ENCODE results near the gene SDCCAG8.

Gene SDCCAG8

GRCh38 chr1:243501002-243501401 lies 245.2 kb downstream of the SDCCAG8 start:
- Histone ChIP-seq H3K4me3 (ENCODE audit: low read depth, low read length) (no peak overlapping the region), H3K4me1 (peaks cover 3% of the 10 kb centered on the region), H3K27me3 (ENCODE audit: control insufficient read depth, insufficient read depth, low read length) (no peaks in the 10 kb centered on the region), H3K4me2 (ENCODE audit: low read length) (no peak overlapping the region), H3K9me3 (ENCODE audit: control insufficient read depth, low read length) (no peaks in the 10 kb centered on the region), H2AFZ (no peak overlapping the region), H3K36me3 (ENCODE audit: control insufficient read depth, insufficient read depth, low read length) (no peaks in the 10 kb centered on the region), H3K9ac (no peak overlapping the region), H3K27ac (no peak overlapping the region), H3K79me2 (no peaks in the 10 kb centered on the region)
- TF ChIP-seq, protein P1, sequence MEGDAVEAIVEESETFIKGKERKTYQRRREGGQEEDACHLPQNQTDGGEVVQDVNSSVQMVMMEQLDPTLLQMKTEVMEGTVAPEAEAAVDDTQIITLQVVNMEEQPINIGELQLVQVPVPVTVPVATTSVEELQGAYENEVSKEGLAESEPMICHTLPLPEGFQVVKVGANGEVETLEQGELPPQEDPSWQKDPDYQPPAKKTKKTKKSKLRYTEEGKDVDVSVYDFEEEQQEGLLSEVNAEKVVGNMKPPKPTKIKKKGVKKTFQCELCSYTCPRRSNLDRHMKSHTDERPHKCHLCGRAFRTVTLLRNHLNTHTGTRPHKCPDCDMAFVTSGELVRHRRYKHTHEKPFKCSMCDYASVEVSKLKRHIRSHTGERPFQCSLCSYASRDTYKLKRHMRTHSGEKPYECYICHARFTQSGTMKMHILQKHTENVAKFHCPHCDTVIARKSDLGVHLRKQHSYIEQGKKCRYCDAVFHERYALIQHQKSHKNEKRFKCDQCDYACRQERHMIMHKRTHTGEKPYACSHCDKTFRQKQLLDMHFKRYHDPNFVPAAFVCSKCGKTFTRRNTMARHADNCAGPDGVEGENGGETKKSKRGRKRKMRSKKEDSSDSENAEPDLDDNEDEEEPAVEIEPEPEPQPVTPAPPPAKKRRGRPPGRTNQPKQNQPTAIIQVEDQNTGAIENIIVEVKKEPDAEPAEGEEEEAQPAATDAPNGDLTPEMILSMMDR (IDR thresholded peaks at IDR 0.05): no peak

DNA sequence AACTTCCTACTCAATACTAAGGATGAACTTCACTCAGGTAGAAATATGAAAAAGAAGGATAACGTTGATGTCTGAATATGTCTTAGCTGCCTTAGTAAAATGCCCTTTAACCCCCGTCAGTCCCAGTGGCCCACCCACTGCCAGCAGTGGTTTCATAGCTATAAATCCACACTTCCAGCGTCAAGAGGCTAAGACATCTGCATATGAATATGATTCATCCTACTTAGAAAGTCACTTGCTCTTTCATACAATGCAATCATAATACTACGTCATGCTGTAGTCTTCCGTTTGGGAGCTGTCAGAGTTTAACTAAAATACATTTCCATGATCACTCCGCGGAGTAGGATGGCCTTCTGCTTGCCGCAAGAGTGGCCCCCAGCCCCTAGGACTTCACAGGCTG lies 247.3 kb downstream of the SDCCAG8 start:
- no peaks in the 10 kb centered on the region for H3K27me3 ChIP-seq (ENCODE audit: control insufficient read depth, insufficient read depth, low read length)
- H3K27ac ChIP-seq: no peak overlapping the region
- no peaks in the 10 kb centered on the region for H3K9me3 ChIP-seq (ENCODE audit: control insufficient read depth, low read length)
- H3K36me3 ChIP-seq (ENCODE audit: control insufficient read depth, insufficient read depth, low read length): no peaks in the 10 kb centered on the region
- no peak overlapping the region for H2AFZ ChIP-seq
- TF ChIP-seq, protein P1 (IDR thresholded peaks at IDR 0.05): no peak
- H3K4me1 ChIP-seq: peaks cover 3% of the 10 kb centered on the region
- no peak overlapping the region for H3K4me3 ChIP-seq (ENCODE audit: low read depth, low read length)
- no peaks in the 10 kb centered on the region for H3K79me2 ChIP-seq
- H3K4me2 ChIP-seq (ENCODE audit: low read length): no peak overlapping the region
- no peak overlapping the region for H3K9ac ChIP-seq

GRCh38 chr1:243505986-243506689 lies 250.3 kb downstream of the SDCCAG8 start:
- H3K36me3 ChIP-seq (ENCODE audit: control insufficient read depth, insufficient read depth, low read length): no peaks in the 10 kb centered on the region
- H3K79me2 ChIP-seq: no peaks in the 10 kb centered on the region
- no peak overlapping the region for H2AFZ ChIP-seq
- H3K9me3 ChIP-seq (ENCODE audit: control insufficient read depth, low read length): no peaks in the 10 kb centered on the region
- no peak overlapping the region for H3K4me2 ChIP-seq (ENCODE audit: low read length)
- H3K9ac ChIP-seq: no peak overlapping the region
- TF ChIP-seq, protein P1 (IDR thresholded peaks at IDR 0.05): no peak
- no peaks in the 10 kb centered on the region for H3K4me1 ChIP-seq
- no peak overlapping the region for H3K27ac ChIP-seq
- no peak overlapping the region for H3K4me3 ChIP-seq (ENCODE audit: low read depth, low read length)
- H3K27me3 ChIP-seq (ENCODE audit: control insufficient read depth, insufficient read depth, low read length): no peaks in the 10 kb centered on the region

- H3K9me3 ChIP-seq (ENCODE audit: control insufficient read depth, low read length): no peaks in the 10 kb centered on the region
- no peak overlapping the region for H3K4me3 ChIP-seq (ENCODE audit: low read depth, low read length)
- no peaks in the 10 kb centered on the region for H3K4me1 ChIP-seq
- no peaks in the 10 kb centered on the region for H3K79me2 ChIP-seq
- H3K27ac ChIP-seq: no peak overlapping the region
- H2AFZ ChIP-seq: no peak overlapping the region
- no peak overlapping the region for H3K9ac ChIP-seq
- TF ChIP-seq, protein P1 (IDR thresholded peaks at IDR 0.05): no peak
- H3K36me3 ChIP-seq (ENCODE audit: control insufficient read depth, insufficient read depth, low read length): no peaks in the 10 kb centered on the region
- H3K4me2 ChIP-seq (ENCODE audit: low read length): no peak overlapping the region
- H3K27me3 ChIP-seq (ENCODE audit: control insufficient read depth, insufficient read depth, low read length): no peaks in the 10 kb centered on the region
Measured at GRCh38 chr1:243507001-243507671, 251.3 kb downstream of the SDCCAG8 start.
